ENCODE results near the gene IL22RA1.

IL22RA1 gene

DNA sequence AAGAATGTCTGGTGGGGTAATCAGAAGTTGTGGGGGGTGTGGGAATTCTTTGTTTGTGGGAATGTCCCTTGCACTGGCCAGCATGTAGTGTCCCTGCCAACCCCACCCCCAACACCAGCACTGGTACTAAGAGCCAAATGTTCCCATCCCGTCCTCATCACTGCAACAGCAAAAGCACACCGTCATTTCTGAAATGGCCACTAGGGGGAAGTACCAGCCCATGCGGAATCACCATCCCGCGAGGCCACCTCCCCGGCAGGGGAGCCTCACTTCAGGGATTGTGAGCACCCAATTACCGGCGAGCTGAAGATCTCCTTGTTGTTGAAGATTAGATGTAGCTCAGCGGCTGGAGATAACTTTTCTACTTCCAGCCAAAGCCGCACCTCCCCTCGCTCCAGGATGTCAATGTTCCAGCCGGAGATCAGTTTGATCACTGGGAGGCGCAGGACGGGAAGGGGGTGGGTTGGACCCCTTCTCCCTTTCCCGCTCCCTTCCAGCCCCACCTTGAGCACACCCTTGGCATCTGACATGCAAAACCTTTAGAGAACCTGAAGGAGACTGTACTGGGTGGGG is 72.0 kb downstream of the IL22RA1 start:
- DNase-seq = peak; percentile 79 to 84

GRCh38 chr1:24069817-24070216 is 73.1 kb downstream of the IL22RA1 start:
- DNase-seq = no peak

All from activated T-cell treated with anti-CD3 and anti-CD28 coated beads, Interleukin-2, amount 50 U/mL, for 48 hours (primary cell).